C4-2B (cell line): ENCODE measurements around the gene VANGL1.

ENCODE experiments used
- H3K27ac ChIP-seq: fragments of 450-650 bp; 2 replicates; pipeline ENCODE4 v1.5.1; 2017
- ZFX ChIP-seq: fragments of 450-650 bp; IDR thresholded peaks from 2 replicates; pipeline ENCODE4 v1.6.1; 2017
- TF ChIP-seq, protein P1 (sequence below): fragments of 450-650 bp; conservative IDR thresholded peaks from 2 replicates; pipeline ENCODE4 v1.5.1; 2017; ENCODE audit warnings: mild to moderate bottlenecking

The VANGL1 gene

DNA sequence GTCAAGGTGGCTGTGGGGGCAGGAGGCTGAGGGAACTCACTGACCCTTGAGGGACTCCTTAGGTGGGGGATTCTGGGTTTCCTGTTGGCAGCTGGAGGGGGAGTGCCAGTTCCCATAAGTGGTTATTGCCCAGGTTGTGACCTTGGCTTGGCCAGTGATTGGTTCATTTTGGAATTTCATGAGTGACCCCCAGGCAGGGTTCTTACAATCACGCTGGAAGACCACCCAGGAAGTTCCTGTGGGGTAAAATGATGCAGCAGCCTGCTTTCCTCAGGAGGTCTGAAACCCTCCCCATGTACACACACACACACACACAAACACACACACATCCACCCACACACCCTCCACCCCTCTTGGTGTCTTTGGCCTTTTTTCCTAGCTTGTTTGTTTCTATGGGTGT, 16.9 kb downstream of the VANGL1 start:
- H3K27ac ChIP-seq = no peak overlapping the region
- TF ChIP-seq, protein P1, sequence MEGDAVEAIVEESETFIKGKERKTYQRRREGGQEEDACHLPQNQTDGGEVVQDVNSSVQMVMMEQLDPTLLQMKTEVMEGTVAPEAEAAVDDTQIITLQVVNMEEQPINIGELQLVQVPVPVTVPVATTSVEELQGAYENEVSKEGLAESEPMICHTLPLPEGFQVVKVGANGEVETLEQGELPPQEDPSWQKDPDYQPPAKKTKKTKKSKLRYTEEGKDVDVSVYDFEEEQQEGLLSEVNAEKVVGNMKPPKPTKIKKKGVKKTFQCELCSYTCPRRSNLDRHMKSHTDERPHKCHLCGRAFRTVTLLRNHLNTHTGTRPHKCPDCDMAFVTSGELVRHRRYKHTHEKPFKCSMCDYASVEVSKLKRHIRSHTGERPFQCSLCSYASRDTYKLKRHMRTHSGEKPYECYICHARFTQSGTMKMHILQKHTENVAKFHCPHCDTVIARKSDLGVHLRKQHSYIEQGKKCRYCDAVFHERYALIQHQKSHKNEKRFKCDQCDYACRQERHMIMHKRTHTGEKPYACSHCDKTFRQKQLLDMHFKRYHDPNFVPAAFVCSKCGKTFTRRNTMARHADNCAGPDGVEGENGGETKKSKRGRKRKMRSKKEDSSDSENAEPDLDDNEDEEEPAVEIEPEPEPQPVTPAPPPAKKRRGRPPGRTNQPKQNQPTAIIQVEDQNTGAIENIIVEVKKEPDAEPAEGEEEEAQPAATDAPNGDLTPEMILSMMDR = no peak
- TF ChIP-seq ZFX = no peak

DNA sequence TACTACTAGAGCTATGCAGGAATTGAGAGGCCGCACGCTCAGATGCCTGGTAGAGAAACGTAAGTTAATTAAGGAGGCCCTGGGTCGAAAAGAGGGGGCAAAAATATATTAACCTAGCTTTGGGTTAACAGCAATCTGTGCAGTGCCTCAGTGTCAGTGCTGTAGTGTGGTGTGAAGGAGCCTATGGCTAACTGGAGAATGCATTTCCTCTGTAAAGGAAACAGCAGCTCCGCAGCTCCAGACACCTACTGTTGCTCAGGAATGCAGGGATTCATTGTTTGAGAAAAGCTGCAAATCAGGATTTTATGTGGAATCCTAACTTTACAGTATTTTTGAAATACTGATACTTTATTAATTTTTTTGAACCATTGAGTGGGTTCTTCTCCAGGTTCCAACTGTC, 18.4 kb downstream of the VANGL1 start:
- no peak for TF ChIP-seq ZFX
- TF ChIP-seq, protein P1 = no peak
- H3K27ac ChIP-seq = no peak overlapping the region

DNA sequence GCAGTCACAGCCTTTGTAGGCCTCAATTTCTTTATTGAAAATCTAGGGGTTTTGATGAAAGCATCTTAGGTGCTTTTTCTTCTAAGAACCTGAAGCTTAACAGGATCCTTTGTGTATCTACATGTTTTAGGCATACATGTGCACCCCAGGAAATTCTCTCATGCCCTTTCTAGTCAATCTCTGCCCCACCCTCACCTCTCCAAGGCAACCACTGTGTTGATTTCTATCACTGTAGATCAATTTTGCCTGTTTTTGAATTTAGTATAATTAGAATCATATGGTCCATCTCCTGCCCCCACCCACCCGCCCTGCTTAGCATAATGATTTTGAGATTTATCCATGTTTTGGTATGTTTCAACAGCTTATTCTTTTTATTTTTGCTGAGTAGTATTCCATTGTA, 19.4 kb downstream of the VANGL1 start:
- no peak for TF ChIP-seq ZFX
- TF ChIP-seq, protein P1 = no peak

DNA sequence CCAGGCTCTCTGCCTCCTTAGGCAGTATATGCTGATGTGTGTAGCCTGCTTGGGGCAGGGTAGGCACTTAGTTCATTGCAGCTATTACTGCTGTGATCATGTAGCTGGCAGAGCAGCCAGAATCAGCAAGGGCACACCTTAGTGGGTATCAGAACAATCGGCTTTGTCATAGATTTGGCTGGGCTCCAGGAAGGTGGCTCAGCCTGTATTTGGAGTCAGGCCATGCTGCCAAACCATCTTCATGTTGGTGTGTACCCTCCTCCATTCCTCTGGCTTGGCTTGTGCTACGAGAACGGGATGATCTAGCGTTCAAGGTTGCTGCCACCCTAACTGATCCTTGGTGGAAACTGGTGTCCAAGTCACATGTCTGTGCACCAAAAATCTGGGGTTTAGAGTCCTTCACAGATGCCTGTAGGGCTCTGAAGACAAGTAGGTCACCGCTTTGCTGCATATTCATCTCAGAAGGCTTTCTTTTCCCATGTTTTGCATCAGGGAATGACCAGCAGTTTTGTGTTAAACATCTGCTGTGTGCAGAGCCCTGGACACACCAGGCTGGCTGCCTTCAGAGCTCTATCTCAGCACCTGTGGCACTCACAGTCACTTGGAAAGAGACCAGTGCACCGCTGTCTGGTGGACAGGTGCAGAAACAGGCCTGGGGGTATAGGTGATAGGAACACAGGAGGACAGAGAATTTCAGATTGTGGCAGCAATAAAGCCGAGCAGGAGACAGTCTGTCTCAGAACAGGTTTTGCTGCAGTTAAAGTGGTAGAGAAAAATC, 23.7 kb downstream of the VANGL1 start:
- TF ChIP-seq, protein P1 = no peak
- TF ChIP-seq ZFX = no peak
- H3K27ac ChIP-seq = peak overlapping the region; percentile 49

More for the DNA sequence above, 19.4 kb downstream of the VANGL1 start:
- H3K27ac ChIP-seq = no peak overlapping the region

DNA sequence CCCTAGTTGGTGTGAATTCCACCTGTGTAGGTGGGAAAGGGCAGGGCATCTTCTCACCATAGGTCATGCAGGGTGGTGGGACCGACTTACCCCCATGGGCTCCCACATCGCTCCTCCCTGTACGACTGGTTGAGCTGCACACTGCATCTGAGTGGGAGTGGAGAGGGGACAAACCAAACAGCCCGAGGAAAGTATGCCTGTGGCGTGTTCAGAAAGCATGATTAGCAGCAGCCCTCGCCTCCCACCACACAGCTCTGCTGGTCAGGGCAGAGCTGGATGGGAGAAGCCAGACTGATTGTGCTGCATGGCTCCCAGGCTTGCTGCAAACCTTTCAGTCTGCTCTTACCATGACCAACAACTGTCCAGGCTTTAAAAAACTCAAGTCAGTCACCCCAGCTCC, 24.4 kb downstream of the VANGL1 start:
- peak overlapping the region; percentile 49 for H3K27ac ChIP-seq
- no peak for TF ChIP-seq ZFX
- TF ChIP-seq, protein P1 = no peak

DNA sequence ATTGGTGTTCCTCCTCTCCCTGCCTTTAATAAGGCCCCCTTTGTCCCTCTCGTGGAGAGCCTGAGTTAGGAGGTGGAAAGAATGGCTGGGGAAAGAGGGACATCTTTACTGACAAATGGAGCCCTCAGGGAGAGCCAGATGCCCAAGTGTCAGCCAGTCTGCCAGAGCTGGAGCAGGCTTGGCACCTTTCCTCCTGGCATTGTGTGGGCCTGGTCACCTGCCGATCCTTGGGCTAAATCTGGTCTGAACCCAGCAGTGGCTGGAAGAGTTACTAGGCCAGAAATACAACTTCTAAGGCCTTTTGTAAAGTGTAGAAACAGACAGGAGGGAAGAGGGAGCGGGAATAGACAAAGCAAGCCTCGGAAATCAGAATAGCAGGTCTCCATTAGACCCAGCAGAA, 24.9 kb downstream of the VANGL1 start:
- H3K27ac ChIP-seq = peak overlapping the region; percentile 49
- TF ChIP-seq ZFX = peak; percentile 21; the same call in 1 of the 2 replicates
- TF ChIP-seq, protein P1 = no peak

DNA sequence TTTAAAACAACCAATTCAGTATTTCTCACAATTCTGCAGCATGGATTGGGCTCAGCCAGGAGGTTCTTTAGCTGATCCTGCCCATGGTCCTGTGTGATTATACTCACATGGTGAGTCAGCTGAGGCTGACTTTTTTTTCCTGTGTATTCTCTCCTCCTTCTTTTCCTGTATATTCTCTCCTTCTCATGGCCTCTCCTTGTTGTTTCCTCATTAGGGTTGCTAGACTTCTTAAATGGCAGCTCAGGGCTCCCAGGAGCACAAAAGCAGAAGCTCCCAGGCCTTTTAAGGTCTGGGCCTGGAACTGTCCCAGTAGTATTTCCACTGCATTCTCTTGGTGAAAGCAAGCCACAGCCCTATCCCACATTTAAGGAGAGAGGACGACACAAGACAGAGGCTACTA, 26.8 kb downstream of the VANGL1 start:
- H3K27ac ChIP-seq = no peak overlapping the region
- TF ChIP-seq ZFX = no peak
- TF ChIP-seq, protein P1 = no peak
